ENCODE results near the gene TJAP1. TPM values are rescaled to one million over a fixed set of nuclear protein-coding genes. Genes with fewer than 3 reads are reported as not detected.

Gene TJAP1
- polyA plus RNA-seq, 1 donor from 2014 or later: 11.4 TPM

DNA sequence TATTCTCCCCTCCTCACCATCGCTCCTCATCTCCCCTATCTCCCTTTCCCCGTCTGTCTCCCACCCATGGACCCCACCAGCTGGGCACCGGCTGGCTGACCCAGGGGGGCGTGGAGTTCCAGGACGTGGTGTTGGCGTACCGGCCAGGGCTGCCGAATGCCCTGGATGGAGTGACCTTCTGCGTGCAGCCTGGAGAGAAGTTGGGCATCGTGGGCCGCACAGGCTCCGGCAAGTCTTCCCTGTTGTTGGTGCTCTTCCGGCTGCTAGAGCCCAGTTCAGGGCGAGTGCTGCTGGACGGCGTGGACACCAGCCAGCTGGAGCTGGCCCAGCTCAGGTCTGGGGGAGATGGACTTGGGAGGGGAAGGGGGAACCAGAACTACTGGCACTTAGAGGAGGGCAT lies 29.8 kb upstream of the TJAP1 start:
- TF ChIP-seq TAF1 (IDR thresholded peaks at IDR 0.05; ENCODE audit: low read depth): no peak
- no peak for TF ChIP-seq EZH2 (IDR thresholded peaks at IDR 0.05; ENCODE audit: borderline replicate concordance, insufficient read depth, low read length, poor library complexity, severe bottlenecking)
- no peak for TF ChIP-seq MXI1 (conservative IDR thresholded peaks at IDR 0.05; ENCODE audit: poor library complexity, severe bottlenecking)
- no peak for TF ChIP-seq RAD21 (conservative IDR thresholded peaks at IDR 0.05)
- TF ChIP-seq, protein P1, sequence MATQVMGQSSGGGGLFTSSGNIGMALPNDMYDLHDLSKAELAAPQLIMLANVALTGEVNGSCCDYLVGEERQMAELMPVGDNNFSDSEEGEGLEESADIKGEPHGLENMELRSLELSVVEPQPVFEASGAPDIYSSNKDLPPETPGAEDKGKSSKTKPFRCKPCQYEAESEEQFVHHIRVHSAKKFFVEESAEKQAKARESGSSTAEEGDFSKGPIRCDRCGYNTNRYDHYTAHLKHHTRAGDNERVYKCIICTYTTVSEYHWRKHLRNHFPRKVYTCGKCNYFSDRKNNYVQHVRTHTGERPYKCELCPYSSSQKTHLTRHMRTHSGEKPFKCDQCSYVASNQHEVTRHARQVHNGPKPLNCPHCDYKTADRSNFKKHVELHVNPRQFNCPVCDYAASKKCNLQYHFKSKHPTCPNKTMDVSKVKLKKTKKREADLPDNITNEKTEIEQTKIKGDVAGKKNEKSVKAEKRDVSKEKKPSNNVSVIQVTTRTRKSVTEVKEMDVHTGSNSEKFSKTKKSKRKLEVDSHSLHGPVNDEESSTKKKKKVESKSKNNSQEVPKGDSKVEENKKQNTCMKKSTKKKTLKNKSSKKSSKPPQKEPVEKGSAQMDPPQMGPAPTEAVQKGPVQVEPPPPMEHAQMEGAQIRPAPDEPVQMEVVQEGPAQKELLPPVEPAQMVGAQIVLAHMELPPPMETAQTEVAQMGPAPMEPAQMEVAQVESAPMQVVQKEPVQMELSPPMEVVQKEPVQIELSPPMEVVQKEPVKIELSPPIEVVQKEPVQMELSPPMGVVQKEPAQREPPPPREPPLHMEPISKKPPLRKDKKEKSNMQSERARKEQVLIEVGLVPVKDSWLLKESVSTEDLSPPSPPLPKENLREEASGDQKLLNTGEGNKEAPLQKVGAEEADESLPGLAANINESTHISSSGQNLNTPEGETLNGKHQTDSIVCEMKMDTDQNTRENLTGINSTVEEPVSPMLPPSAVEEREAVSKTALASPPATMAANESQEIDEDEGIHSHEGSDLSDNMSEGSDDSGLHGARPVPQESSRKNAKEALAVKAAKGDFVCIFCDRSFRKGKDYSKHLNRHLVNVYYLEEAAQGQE (IDR thresholded peaks at IDR 0.05; ENCODE audit: borderline replicate concordance): no peak
- TF ChIP-seq SMC3 (conservative IDR thresholded peaks at IDR 0.05; ENCODE audit: poor library complexity): no peak
- TF ChIP-seq, protein P2, sequence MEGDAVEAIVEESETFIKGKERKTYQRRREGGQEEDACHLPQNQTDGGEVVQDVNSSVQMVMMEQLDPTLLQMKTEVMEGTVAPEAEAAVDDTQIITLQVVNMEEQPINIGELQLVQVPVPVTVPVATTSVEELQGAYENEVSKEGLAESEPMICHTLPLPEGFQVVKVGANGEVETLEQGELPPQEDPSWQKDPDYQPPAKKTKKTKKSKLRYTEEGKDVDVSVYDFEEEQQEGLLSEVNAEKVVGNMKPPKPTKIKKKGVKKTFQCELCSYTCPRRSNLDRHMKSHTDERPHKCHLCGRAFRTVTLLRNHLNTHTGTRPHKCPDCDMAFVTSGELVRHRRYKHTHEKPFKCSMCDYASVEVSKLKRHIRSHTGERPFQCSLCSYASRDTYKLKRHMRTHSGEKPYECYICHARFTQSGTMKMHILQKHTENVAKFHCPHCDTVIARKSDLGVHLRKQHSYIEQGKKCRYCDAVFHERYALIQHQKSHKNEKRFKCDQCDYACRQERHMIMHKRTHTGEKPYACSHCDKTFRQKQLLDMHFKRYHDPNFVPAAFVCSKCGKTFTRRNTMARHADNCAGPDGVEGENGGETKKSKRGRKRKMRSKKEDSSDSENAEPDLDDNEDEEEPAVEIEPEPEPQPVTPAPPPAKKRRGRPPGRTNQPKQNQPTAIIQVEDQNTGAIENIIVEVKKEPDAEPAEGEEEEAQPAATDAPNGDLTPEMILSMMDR (IDR thresholded peaks at IDR 0.05; ENCODE audit: poor library complexity, severe bottlenecking): no peak
- Histone ChIP-seq H3F3A (ENCODE audit: insufficient read depth, low read length, poor library complexity, severe bottlenecking) (no peaks in the 10 kb centered on the region), H4K20me1 (ENCODE audit: insufficient read depth) (no peaks in the 10 kb centered on the region), H3K9me2 (ENCODE audit: insufficient read depth, low read length) (no peaks in the 10 kb centered on the region), H3K36me3 (ENCODE audit: insufficient read depth, low read length) (no peaks in the 10 kb centered on the region), H3K9ac (ENCODE audit: low read length) (no peak overlapping the region), H3K27me3 (ENCODE audit: insufficient read depth, low read depth, low read length) (no peaks in the 10 kb centered on the region), H2AFZ (ENCODE audit: low read depth, low read length) (no peak overlapping the region), H3K4me3 (ENCODE audit: low read length) (no peak overlapping the region), H3K79me2 (replicated peaks; ENCODE audit: insufficient read depth, low read length) (no peaks in the 10 kb centered on the region), H3K9me3 (ENCODE audit: low read length) (no peaks in the 10 kb centered on the region), H3K4me2 (ENCODE audit: low read length) (no peak overlapping the region), H3K27ac (ENCODE audit: low read length) (no peak overlapping the region)

DNA sequence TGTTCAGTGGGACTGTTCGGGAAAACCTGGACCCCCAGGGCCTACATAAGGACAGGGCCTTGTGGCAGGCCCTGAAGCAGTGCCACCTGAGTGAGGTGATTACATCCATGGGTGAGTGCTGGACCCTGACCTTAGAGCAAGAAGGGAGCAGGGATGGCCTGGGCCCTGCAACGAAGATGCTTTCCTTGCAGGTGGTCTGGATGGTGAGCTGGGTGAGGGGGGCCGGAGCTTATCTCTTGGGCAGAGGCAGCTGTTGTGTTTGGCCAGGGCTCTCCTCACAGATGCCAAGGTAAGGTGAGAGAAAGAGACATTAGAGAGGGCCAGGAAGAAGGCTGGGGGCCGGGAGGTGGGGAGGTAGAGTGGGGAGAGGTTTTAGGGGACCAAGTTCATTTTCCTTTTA lies 28.5 kb upstream of the TJAP1 start:
- no peak for TF ChIP-seq EZH2 (IDR thresholded peaks at IDR 0.05; ENCODE audit: borderline replicate concordance, insufficient read depth, low read length, poor library complexity, severe bottlenecking)
- no peak for TF ChIP-seq EP300 (conservative IDR thresholded peaks at IDR 0.05; ENCODE audit: poor library complexity, severe bottlenecking)
- TF ChIP-seq RAD21 (conservative IDR thresholded peaks at IDR 0.05): no peak
- TF ChIP-seq, protein P1 (IDR thresholded peaks at IDR 0.05; ENCODE audit: borderline replicate concordance): no peak
- TF ChIP-seq SMC3 (conservative IDR thresholded peaks at IDR 0.05; ENCODE audit: poor library complexity): no peak
- TF ChIP-seq TAF1 (IDR thresholded peaks at IDR 0.05; ENCODE audit: low read depth): no peak
- TF ChIP-seq POLR2AphosphoS5 (IDR thresholded peaks at IDR 0.05): no peak
- no peak for TF ChIP-seq MXI1 (conservative IDR thresholded peaks at IDR 0.05; ENCODE audit: poor library complexity, severe bottlenecking)
- TF ChIP-seq, protein P2 (IDR thresholded peaks at IDR 0.05; ENCODE audit: poor library complexity, severe bottlenecking): no peak
- Histone ChIP-seq H3K9ac (ENCODE audit: low read length) (no peak overlapping the region), H3K9me3 (ENCODE audit: low read length) (no peaks in the 10 kb centered on the region)

More for the DNA sequence above, 28.5 kb upstream of the TJAP1 start:
- no peak overlapping the region for H3K4me3 ChIP-seq (ENCODE audit: low read length)
- H3K79me2 ChIP-seq (replicated peaks; ENCODE audit: insufficient read depth, low read length): no peaks in the 10 kb centered on the region
- H3K27ac ChIP-seq (ENCODE audit: low read length): no peak overlapping the region
- H3K4me2 ChIP-seq (ENCODE audit: low read length): no peak overlapping the region
- no peaks in the 10 kb centered on the region for H3K27me3 ChIP-seq (ENCODE audit: insufficient read depth, low read depth, low read length)
- no peaks in the 10 kb centered on the region for H4K20me1 ChIP-seq (ENCODE audit: insufficient read depth)
- no peaks in the 10 kb centered on the region for H3K9me2 ChIP-seq (ENCODE audit: insufficient read depth, low read length)
- H3K36me3 ChIP-seq (ENCODE audit: insufficient read depth, low read length): no peaks in the 10 kb centered on the region
- no peak overlapping the region for H2AFZ ChIP-seq (ENCODE audit: low read depth, low read length)
- no peaks in the 10 kb centered on the region for H3F3A ChIP-seq (ENCODE audit: insufficient read depth, low read length, poor library complexity, severe bottlenecking)
